ENCODE measurements around the gene FAM222B.

FAM222B gene

GRCh38 chr17:28749516-28750177 is 92.9 kb downstream of the FAM222B start:
- Mint-ChIP-seq H3K27me3 (ENCODE audit: low read depth, poor library complexity) (no peaks in the 10 kb centered on the region), H3K27ac (peak overlapping the region; percentile 96), H3K4me1 (peaks cover 26% of the 10 kb centered on the region), H3K9me3 (no peaks in the 10 kb centered on the region), H3K4me3 (no peak overlapping the region), H3K36me3 (ENCODE audit: low read depth) (peaks cover 44% of the 10 kb centered on the region)
- no peak for DNase-seq
- no peak for TF ChIP-seq CTCF (IDR thresholded peaks at IDR 0.05)

- Mint-ChIP-seq H3K4me3 (no peak overlapping the region), H3K27ac (peak overlapping the region; percentile 96), H3K4me1 (peaks cover 26% of the 10 kb centered on the region), H3K9me3 (no peaks in the 10 kb centered on the region), H3K27me3 (ENCODE audit: low read depth, poor library complexity) (no peaks in the 10 kb centered on the region), H3K36me3 (ENCODE audit: low read depth) (peaks cover 40% of the 10 kb centered on the region)
- DNase-seq = no peak
- no peak for TF ChIP-seq CTCF (IDR thresholded peaks at IDR 0.05)
Measured at GRCh38 chr17:28748852-28749515, 93.6 kb downstream of the FAM222B start.

- DNase-seq = no peak
- Mint-ChIP-seq H3K27me3 (ENCODE audit: low read depth, poor library complexity) (no peaks in the 10 kb centered on the region), H3K27ac (peak overlapping the region; percentile 69)
Measured at GRCh38 chr17:28747801-28748750, 94.5 kb downstream of the FAM222B start.

GRCh38 chr17:28747051-28747691 is 95.4 kb downstream of the FAM222B start:
- H3K36me3 Mint-ChIP-seq (ENCODE audit: low read depth) = peaks cover 34% of the 10 kb centered on the region
- peaks cover 33% of the 10 kb centered on the region for H3K4me1 Mint-ChIP-seq
- H3K27me3 Mint-ChIP-seq (ENCODE audit: low read depth, poor library complexity) = no peaks in the 10 kb centered on the region
- peak overlapping the region; percentile 68 for H3K27ac Mint-ChIP-seq
- no peaks in the 10 kb centered on the region for H3K9me3 Mint-ChIP-seq
- TF ChIP-seq CTCF (IDR thresholded peaks at IDR 0.05) = no peak
- no peak overlapping the region for H3K4me3 Mint-ChIP-seq
- no peak for DNase-seq

More at GRCh38 chr17:28747801-28748750, 94.5 kb downstream of the FAM222B start:
- Mint-ChIP-seq H3K4me3 (no peak overlapping the region), H3K4me1 (peaks cover 29% of the 10 kb centered on the region), H3K36me3 (ENCODE audit: low read depth) (peaks cover 40% of the 10 kb centered on the region), H3K9me3 (no peaks in the 10 kb centered on the region)
- TF ChIP-seq CTCF (IDR thresholded peaks at IDR 0.05) = no peak

- Mint-ChIP-seq H3K36me3 (ENCODE audit: low read depth) (peaks cover 28% of the 10 kb centered on the region), H3K9me3 (no peaks in the 10 kb centered on the region), H3K4me3 (peak overlapping the region; percentile 92), H3K4me1 (peaks cover 38% of the 10 kb centered on the region), H3K27me3 (ENCODE audit: low read depth, poor library complexity) (no peaks in the 10 kb centered on the region), H3K27ac (peak overlapping the region; percentile 78)
- no peak for DNase-seq
- TF ChIP-seq CTCF (IDR thresholded peaks at IDR 0.05) = no peak
Measured at GRCh38 chr17:28746611-28747050, 96.0 kb downstream of the FAM222B start.

Measured in nephron progenitor cell (in vitro differentiated cells).